ENCODE data around the gene TET3.
"Not testable (repeated sequence)": the region's sequence is repeated elsewhere in the genome, so short reads cannot be mapped to it uniquely, and the experiment has no call there.

TET3 gene

DNA sequence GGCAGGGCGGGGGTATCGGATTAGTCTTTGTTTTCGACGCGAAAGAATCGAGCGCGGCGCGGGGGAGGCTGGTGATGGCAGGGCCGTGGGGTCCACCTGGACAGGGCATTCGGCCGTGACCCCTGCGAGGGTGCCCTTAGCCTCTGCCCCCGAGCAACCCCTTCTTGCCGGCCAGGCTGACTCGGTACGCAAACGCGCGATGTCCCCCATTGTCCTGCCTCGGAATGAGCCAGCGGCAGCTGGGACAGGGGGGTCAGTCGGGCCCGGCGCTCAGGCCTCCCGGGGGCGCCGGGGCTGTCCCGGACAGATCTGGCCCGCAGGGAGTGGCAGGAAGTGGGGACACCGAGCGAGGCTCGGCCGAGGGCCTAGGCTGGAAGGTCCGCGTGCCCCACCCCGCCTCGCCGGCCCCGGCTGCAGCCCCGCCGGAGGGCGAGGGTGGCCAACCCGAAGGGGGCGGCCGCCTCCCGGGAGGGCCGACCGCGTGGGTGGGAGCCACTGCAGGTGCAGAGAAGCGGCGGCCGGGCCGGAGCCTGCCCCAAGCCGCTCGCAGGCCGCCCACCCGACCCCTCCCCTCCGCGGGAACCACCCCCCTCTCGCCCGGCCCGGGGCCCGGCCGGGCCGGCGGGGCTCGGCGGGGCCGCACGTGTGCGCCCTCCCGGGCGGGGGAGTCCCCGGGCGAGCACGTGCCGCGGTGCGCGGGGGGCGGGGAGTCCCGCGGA lies at the start of gene TET3:
Gene TET3, plus strand, starts transcription at position 708 of the 719 bp plus-strand sequence. CDS start 1,494 bp downstream, outside the sequence.
- DNase-seq, result peak; percentile 46

GRCh38 chr2:73935641-73936040 lies 49.1 kb upstream of the TET3 start:
- no peak for DNase-seq

DNA sequence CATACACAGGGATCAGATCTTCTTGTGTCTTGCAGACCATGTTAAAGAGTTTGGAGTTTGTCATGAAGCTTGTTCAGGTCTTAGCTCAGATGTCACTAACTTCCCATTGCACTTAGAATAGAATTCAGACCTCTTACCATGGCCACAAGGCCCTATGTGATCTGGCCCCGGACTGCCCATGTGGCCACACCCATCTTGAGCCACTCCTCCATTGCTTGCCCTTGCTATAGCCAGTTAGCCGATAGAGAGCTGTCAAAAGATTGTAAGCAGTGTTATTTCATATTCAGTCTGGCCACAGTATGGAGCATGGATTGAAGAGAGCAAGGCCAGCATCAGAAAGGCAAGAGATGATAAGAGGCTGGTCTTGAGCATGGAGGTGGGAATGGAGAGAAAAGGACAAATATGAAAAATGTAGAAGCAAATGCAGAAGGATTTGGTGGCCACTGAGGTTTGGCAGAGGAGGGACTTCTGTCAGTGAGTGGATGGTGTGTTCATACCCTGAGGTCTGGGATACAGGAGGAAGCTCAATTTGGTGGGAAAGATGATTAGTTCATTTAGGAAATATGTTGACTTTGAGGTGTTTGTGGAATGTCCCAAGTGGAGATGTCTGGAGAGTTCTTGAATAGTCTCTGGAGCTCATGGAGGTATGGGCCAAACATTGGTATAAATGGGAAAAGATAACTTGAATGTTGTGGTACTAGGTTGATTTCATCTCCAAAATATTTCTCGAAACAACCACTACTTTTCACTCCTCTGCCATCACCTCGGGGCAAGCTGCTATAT lies 47.4 kb upstream of the TET3 start:
- no peak for DNase-seq

DNA sequence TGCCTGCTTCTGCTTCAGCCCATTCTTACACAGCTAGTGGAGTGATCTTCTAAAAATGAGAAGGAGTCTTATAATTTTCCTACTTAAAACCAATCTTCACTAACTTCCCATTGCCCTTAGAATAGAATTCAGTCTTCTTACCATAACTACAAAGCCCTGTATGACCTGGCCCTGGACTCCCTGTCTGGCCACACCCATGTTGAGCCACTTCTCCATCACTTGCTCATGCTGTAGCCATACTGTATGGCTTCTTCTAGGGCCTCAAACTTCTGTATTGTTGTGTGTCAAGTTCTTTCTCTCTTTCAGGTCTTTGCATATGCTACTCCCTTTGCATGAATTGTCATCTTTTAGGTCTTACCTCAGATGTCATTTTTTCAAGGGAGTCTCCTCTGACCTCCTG lies 46.8 kb upstream of the TET3 start:
- no peak for DNase-seq

DNA sequence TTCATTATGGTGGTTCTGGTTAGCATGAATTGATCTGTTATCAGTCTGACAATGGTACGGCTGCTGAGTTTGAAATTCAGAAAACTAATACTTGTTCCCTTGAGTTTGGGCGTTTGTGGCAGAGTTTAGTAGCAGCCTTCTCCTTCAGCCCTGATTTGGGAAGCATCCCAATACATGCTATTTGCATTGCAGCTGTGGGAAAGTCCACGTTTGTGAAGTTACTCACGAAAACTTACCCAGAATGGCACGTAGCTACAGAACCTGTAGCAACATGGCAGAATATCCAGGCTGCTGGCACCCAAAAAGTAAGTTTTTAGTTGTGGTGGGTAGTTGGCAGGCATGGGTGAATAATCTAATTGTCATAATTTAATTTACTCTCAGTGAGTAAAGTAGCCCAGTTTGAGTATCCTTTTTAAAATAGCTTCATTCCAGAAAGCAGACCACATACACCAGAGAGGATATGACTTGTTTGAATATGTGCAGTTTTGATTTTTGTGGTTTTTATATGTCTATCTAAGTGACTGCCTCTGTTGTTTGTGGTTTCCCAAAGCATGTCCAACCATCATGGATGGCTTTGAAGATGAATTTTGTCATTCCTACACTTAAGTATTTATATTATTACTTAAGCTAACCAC lies 45.9 kb upstream of the TET3 start:
- DNase-seq, result no peak

DNA sequence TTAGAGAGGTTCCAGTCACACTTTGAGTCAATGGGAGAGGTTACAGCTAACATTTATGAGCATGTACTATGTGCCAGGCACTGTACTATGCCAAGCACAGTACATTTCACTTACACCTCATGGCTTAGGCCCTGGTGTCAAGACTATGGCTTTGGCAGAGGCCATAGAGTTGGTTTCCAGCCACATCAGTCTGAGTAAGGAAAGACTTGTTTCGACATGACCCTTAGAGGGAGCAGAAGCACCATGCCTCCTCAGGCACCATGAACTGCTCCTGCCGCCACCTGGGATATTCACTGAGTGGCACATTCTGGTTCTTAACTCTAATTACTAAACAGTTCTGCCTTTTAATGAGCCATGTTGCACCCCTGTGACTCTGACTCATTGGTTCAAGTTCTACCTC lies 45.3 kb upstream of the TET3 start:
- DNase-seq, result peak; percentile 53

DNA sequence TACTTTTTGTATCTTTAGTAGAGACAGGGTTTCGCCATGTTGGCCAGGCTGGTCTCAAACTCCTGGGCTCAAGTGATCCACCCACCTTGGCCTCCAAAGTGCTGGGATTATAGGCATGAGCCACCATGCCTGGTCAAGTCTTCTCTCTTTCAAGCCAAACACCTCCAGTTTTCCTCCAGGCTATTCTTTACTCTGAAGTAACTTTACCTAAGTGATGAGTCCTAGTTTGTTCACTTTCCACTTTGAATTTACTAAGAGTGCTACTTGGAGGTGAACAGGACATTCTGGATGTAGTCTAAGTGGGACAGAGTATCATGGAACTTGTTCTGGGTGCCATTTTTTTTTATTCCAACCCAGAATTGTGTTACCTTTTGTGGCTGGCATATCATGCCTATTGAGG lies 44.6 kb upstream of the TET3 start:
- not testable (repeated sequence) for DNase-seq

DNA sequence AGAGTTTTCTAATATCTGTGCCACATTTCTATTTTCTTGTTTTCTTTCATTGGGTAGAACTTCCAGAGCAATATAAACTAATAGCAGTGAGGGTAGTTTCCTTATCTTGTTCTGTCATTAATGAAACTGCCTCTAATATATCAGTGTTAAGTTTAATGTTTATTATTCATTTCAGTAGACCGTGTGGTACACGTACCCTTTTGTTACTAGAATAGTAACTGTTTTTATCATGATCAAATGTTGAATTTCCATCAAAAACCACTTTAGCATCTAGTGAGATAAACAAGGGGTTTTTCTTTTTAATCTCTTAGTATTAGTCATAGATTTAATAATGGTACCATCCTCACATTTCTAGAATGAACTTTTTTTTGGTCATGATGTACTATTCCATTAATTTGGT lies 42.0 kb upstream of the TET3 start:
- no peak for DNase-seq

GRCh38 chr2:73944714-73945113 lies 40.0 kb upstream of the TET3 start:
- no peak for DNase-seq

DNA sequence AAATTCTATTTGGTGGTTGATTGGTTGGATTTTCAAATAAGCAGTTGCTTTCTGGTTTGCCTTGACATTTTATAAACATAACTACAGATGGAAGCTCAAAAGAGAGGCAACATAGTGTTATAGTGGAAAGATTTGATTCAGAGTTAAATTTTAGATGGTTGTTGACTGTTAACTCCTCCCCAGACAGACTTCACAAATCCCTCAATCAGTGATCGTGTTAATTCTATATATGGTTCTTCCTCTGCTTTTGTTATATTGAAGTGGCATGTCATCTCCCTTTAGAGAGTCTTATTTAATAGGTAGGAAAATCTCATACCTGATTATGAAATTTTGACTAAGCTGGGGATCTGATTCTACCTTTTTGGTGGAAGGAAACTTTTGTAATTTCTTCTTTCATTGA lies 38.5 kb upstream of the TET3 start:
- DNase-seq, result no peak

DNA sequence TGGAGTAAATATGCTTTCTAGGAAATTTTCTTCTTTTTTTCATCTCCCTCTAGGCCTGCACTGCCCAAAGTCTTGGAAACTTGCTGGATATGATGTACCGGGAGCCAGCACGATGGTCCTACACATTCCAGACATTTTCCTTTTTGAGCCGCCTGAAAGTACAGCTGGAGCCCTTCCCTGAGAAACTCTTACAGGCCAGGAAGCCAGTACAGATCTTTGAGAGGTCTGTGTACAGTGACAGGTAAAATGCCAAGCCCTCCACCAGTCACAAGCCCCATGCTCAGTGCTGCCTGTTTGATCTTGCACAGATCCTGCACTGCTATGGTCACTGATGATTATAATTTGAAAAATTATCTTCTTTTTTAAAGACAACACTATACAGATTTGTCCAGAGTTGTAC lies 38.0 kb upstream of the TET3 start:
- no peak for DNase-seq

DNA sequence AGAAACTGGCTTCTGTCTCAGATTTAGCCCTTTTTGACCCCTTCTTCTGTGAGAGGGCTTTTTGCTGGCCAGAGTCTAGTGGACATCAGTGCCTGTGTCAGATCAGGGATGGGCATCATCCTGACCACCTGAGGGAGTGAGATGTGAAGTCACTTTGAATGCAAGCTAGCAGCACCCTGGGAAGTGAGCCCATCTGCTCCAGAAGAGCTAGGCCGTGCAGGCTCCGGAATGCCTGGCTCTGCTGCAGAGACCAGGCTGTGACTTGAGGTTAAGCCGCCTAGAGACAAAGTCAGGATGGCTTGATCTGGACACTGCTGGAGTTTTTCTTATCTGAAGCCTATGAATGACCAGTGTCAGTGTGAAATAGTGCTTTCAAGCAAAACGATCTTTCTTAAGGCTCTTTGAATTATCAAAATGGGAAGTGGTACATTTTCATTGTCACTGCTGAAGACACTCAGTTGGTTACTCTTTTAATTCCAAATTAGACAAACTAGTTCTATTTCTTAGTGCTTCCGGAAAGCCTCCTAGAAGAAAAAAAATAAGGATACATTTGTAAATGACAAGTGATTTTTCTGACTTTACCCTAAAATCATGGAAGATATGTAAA lies 37.2 kb upstream of the TET3 start:
- DNase-seq, result no peak

GRCh38 chr2:73949802-73950201 lies 34.9 kb upstream of the TET3 start:
- DNase-seq, result no peak

DNA sequence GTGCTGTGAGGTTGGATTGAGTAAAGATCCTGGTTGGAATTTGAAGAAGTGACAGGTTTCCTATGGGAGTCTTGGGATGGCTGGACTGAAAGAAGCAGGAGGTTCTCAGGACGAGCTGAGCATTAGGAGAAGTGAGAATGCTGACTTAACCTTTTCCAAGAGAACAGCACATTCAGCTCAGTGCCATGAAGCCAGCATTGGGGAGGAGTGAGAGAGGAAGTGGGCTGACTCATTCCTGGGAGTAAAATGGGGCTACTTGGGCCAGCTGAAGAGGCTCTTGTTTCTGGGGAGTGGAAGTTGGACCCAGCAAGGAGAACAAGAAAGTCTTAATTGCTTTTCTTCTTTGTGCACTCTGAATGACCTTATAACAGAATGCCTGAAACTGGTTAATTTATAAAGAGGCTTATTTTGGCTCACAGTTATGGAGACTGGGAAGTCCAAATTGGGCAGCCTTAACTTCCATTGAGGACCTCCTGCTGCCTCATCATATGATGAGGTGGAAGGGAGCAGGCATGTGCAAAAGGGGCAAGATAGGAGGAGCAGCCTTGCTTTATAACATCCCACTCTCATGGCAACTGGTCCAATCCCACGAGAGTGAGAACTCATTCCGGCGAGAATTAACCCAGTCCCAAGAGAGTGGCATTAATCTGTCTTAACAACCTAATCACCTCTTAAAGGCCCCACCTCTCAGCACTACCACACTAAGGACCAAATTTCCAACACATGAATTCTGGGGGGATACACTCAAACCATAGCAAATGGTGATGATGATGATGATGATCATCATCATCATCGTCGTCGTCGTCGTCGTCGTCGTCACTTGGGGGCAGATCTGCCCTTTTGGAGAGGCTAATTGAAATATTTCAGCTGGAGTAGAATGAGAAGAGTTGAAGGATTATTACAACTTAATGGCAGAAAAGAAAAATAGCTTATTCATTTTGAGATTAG lies 31.9 kb upstream of the TET3 start:
- DNase-seq, result no peak

GRCh38 chr2:73956218-73956865 lies 28.4 kb upstream of the TET3 start:
- DNase-seq, result no peak

- no peak for DNase-seq
Observed at GRCh38 chr2:73961274-73961673, 23.4 kb upstream of the TET3 start.

DNA sequence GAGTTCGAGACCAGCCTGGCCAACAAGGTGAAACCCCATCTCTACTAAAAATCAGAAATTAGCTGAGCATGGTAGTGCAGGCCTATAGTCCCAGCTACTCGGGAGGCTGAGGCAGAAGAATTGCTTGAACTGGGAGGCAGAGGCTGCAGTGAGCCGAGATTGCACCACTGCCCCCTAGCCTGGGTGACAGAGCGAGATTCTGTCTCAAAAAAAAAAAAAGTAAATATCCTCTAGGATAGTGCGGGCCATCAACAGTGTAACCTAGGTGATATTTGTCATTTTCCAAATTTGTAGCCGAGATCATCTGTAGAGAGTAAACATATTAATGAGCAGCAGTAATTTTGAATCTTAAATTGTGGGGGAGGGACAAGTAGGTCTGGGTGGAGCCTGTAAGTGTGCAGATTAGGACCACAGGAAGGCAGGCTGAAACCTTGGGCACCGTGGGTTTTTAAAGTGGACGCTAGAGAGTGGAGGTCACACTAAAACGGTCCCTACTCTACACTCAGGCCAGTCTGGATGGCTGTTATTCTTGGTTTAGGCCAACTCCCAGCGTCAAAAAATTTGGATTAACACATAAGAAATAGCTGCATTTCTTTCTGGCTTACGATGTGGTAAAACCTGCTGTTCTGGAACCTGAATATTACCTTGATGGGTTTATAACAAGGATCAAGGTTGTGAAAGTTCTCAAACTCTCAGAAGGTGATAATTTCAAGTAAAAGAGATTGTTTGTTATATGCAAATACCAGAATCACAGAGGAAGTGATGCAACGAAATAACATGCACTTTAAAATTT lies 22.7 kb upstream of the TET3 start:
- DNase-seq, result no peak

DNA sequence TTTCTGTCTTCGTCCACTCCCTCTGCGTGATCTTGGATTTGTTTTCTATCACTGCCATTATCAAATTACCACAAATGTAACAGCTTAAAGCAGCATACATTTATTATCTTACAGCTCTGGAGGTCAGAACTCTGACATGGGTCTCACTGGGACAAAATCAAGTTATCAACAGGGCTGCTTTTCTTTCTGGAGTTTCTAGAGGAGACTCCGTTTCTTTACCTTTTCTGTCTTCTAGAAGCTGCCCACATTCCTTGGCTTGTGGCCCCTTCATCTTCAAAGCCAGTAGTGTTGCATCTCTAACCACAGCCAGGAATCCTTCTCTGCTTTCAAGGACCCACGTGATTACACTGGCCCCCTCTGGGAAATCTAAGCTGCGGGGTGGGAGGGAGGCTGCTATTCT lies 21.9 kb upstream of the TET3 start:
- DNase-seq, result no peak

DNA sequence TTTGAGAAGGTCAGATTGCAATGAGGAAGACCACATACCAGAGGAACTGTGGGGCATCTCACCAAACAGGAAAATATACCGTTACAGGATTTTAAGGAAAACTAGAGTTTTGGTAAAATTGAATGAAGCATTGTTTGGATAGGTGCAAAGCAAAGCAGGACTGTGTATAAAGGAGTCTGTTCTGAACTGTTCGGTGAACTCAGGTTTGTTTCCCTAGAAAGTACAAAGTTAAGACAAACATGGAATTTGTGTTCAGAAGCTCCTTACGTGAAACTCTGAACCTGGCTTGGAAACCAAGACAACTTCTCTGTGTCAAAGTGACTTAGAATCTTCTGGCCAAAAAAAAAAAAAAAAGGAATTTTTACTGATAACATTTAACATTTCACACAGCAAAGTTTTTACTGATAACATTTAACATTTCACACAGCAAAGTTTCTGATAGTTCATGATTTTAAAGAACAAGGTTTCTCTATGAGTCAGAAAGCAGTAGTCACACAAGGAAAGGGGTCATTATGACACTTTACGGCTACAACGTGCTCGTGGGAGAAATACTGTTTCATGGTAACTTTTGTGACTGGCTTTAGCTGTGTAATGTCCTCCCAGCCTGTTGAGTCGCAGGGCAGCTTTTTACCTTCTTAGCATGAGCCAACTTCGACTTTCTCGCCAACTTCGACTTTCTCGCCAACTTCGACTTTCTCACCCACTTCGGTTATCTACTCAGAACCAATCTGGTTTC lies 21.2 kb upstream of the TET3 start:
- no peak for DNase-seq

- no peak for DNase-seq
Observed at GRCh38 chr2:73964223-73964622, 20.5 kb upstream of the TET3 start.
